Activated CD4-positive, alpha-beta T cell treated with anti-CD3 and anti-CD28 coated beads, Interleukin-2, amount 50 U/mL, for 24 hours (primary cell): Measurements from ENCODE around the gene ACSL6.

Experiments used
- DNase-seq, 2 donors: peaks; one replicate each; pipeline ENCODE4 v3.0.0-alpha.2; 2020; ENCODE audit warnings: low read depth in 1 of 2, low spot score in 1 of 2

ACSL6 gene

GRCh38 chr5:131980696-131981095 is 30.8 kb downstream of the ACSL6 start:
- no peak for DNase-seq

GRCh38 chr5:131979816-131980215 is 31.6 kb downstream of the ACSL6 start:
- DNase-seq: no peak

- no peak for DNase-seq
Observed at GRCh38 chr5:131977212-131977604, 34.2 kb downstream of the ACSL6 start.

GRCh38 chr5:131976414-131977211 is 34.8 kb downstream of the ACSL6 start:
- no peak for DNase-seq

- DNase-seq: no peak
Observed at GRCh38 chr5:131974956-131975726, 36.3 kb downstream of the ACSL6 start.

- DNase-seq: no peak
Observed at GRCh38 chr5:131974622-131974955, 36.9 kb downstream of the ACSL6 start.

- no peak for DNase-seq
Observed at GRCh38 chr5:131974016-131974415, 37.4 kb downstream of the ACSL6 start.

GRCh38 chr5:131973089-131973712 is 38.3 kb downstream of the ACSL6 start:
- DNase-seq: no peak

GRCh38 chr5:131968396-131968954 is 43.0 kb downstream of the ACSL6 start:
- no peak for DNase-seq

GRCh38 chr5:131966551-131966950 is 44.9 kb downstream of the ACSL6 start:
- no peak for DNase-seq

- no peak for DNase-seq
Observed at GRCh38 chr5:131965826-131966415, 45.5 kb downstream of the ACSL6 start.

- no peak for DNase-seq
Observed at GRCh38 chr5:131959906-131960305, 51.6 kb downstream of the ACSL6 start.

- DNase-seq: no peak
Observed at GRCh38 chr5:131959136-131959535, 52.3 kb downstream of the ACSL6 start.

GRCh38 chr5:131957721-131958441 is 53.6 kb downstream of the ACSL6 start:
- DNase-seq: no peak

GRCh38 chr5:131953969-131954368 is 57.5 kb downstream of the ACSL6 start:
- no peak for DNase-seq

- no peak for DNase-seq
Observed at GRCh38 chr5:131952301-131952857, 59.1 kb downstream of the ACSL6 start.

- no peak for DNase-seq
Observed at GRCh38 chr5:131950706-131951105, 60.8 kb downstream of the ACSL6 start.

GRCh38 chr5:131947445-131947844 is 64.0 kb downstream of the ACSL6 start:
- no peak for DNase-seq

- DNase-seq: no peak
Observed at GRCh38 chr5:131945551-131946168, 65.8 kb downstream of the ACSL6 start, which contains the start of gene MEIKIN. MEIKIN (minus strand) TSS chr5:131945663; CDS start chr5:131945505, 158 bp downstream.
